CD4-positive, alpha-beta T cell treated with Interleukin-1 beta for 1 hour (primary cell): Measurements from ENCODE around the gene CDY2B.
"Not testable (repeated sequence)": the region's sequence is repeated elsewhere in the genome, so short reads cannot be mapped to it uniquely, and the experiment has no call there.

Experiments
- DNase-seq, 2 donors: peaks; one replicate each; pipeline ENCODE4 v3.0.0-alpha.2; 2020 to 2022

Gene CDY2B

DNA sequence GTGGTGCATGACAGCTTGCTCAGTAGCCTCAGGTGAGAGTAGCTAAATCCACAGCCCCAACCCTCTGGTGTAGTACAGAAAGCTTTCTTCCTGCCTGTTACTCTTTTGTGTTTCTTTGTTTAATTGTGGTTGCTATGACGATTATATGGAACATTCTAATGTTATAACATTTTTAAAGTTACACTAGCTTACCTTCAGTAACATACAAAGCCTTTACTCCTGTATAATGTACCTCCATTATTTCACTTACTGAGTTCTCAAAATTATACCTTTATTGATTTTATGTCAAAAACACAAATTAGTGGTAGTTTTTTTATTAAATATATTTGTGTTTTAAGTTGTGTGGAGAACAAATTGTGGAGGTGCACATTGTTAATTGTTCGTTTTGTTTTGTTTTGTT is at the start of gene CDY2B:
CDY2B (minus strand) TSS at position 101 of the 400 bp plus-strand sequence. CDS start 328 bp downstream, outside the sequence.
- DNase-seq = not testable (repeated sequence)

GRCh38 chrY:17908009-17908408 is 28.0 kb upstream of the CDY2B start:
- DNase-seq = not testable (repeated sequence)

DNA sequence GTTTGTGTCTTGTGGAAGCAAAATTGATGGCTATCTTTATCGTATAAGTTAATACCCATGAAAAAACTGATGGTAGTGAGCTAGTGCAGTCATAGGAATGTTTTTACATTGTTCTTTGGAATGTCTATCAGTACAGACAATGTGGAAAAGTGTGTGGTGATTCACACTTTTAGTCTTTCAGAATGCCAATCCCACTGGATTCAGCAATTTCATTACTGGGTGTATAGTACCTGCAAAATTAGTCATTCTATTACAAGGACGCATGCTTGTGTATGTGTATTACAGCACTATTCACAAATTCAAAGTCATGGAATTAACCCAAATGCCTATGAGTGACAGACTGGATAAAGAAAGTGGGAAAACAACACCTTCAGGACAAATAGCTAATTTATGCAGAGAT is 27.3 kb upstream of the CDY2B start:
- DNase-seq = not testable (repeated sequence)

DNA sequence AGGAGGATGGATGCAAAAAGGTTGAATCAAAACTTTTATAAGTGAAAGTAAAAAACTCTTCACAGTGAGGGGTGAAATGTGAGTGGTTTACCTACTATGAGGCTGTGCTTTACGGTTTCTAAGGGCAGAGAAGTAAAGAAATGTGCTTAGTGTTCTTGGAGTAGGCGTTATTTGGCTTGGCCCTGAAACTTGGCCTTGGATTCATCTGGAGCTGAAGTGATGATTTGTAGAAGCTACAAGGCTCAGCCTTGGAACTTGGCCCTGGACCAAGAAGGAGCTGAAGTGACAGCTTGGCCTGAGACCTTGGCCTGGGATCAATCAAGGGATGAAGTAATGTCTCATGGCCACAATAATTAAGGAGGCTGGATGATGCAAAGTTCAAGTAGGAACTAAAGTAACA is 1.7 kb upstream of the CDY2B start:
- not testable (repeated sequence) for DNase-seq

- not testable (repeated sequence) for DNase-seq
Observed at GRCh38 chrY:17876767-17877166, 3.3 kb downstream of the CDY2B start.

DNA sequence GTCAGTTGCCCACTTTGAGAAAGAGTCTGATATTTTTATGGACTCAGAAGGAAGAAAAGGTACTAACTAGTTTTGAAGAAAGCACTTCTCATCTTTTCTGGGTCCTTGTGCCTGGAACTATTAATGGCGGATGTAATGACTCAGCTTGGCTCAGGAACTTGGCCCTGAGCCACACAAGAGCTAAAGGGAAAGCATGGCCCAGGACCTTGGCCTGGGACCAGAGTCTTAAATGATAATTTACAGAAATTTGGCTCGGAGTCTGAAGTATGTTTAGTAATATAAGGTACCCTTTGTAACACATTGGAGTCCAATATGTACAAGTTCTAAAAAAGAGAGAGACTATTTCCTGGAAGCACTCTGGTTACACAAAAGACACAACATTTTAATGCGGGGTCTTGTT is 4.6 kb downstream of the CDY2B start:
- DNase-seq = not testable (repeated sequence)

- not testable (repeated sequence) for DNase-seq
Observed at GRCh38 chrY:17871194-17871903, 8.7 kb downstream of the CDY2B start.

DNA sequence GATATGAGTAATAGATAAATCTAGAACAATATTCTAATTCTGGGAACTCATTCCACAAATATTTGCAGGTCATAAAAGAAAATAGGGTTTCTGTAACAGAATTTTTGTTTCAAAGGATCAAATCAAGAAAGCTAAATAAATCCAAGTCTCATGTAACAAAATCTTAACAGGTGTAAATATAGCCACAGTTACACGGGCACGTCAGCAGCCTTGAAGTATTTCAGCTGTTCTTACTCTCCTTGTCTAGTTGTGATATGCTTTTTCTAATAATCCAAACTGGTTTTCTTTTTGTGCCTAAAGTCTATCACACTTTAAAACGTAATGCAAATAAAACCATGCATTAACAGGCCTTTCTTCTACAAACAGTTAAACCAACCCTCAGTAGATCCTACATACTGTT is 9.3 kb downstream of the CDY2B start:
- not testable (repeated sequence) for DNase-seq

DNA sequence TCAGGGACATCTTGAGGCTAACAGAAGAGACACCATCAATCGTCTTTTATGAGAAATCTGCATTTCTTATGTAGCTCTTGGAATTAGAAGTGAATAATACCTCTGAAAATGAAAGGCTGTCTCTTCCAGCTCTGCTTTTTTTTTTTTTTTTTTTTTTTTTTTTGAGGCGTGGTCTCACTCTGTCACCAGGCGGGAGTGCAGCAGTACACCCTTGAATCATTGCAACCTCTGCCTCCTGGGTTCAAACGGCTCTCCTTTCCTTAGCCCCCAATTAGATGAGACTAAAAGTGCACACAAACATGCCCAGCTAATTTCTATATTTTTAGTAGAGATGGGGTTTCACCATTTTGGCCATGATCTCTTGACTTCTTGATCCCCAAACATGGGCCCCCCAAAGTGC is 12.2 kb downstream of the CDY2B start:
- DNase-seq = not testable (repeated sequence)

GRCh38 chrY:17860634-17861033 is 19.4 kb downstream of the CDY2B start:
- not testable (repeated sequence) for DNase-seq

DNA sequence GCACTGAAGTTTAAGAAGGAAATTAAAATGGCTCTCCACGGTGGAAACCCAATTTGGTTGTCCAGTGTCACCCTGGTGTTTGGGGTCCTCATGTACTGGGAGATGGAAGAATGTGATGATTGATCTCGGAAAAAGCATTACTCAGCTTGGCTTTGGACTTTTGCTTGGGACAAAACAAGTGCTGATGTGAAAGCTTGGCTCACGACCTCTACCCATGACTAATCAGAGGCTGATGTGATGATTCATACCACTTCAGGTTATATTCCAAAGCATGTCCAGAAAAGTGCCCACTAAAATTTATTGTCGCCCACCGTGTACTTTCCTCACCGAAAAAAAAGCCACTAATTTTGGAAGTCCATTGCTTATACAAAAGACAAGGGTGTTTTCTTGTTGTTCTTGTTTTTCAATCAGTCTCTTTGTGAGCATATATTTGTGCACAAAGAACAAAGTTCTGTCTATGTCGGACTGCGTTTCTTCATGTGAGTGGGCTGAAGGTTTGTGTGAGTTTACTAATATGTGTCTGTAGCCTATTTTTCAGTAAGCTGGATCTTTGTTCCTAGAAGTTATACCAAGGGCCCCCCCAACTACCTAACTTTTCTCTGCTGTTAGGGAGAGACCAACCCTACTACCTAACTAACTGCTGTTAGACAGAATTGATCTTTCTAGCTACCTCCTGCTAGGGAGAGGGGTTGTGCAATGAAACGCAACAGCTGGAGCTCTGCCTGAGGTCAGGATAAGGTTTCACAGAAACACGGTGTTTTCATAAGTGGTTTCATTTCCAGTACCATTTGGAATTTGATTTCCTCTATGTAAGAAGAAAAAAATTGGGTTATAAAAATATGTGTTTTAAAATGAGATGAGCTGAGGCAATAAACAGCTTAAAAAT is 22.8 kb downstream of the CDY2B start:
- DNase-seq = not testable (repeated sequence)

- DNase-seq = not testable (repeated sequence)
Observed at GRCh38 chrY:17856508-17856907, 23.5 kb downstream of the CDY2B start.

DNA sequence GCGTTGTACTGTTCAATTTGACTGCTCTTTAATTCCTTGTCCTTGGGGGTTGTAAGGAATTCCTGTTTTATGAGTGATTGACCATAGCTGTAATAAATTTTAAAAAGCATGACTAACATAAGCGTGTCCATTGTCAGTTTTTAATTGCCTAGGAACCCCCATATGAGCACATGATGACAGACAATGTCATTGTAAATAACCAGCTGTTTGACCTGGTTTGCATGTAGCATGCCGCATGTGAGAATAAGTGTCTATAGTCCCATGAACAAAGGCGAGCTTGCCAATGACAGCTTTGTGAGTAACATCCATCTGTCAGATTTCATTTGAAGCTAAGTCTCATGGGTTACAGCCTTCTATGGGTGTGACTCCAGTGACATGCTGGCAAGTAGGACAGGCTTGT is 30.9 kb downstream of the CDY2B start:
- DNase-seq = not testable (repeated sequence)

DNA sequence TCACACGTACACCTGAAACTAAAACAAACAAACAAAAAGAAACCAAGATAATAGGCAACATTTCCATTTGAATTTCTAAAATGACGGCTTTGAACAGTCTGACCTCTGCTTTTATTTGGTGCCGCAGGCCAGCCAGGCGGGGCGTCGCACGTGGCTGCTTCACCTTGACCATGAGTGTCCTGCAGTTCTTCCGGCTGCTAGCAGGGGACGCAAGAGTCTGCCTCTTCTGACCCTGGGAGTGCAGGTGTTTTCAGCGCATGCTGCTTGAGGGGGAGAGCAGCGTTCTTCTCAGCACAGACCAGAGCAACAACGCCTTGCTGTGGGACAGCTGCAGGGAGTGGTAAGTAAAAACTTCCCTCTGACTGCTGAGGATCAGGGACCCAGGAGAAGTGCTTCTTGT is 47.9 kb downstream of the CDY2B start:
- DNase-seq = not testable (repeated sequence)
